Measurements from ENCODE around the gene AUTS2. TPM values are rescaled to one million over a fixed set of nuclear protein-coding genes. Genes with fewer than 3 reads are reported as not detected.

AUTS2 gene
- polyA plus RNA-seq, 1 donor (not counting 4 experiments of a cell fraction or from before 2014, with no cell fraction given), result 4.7 TPM

GRCh38 chr7:69939317-69939716 is 341.0 kb downstream of the AUTS2 start:
- Histone ChIP-seq H3K36me3 (ENCODE audit: control insufficient read depth in 2 of 2, extremely low read depth in 1 of 2, insufficient read depth in 2 of 2, low read length in 2 of 2) (no peaks in the 10 kb centered on the region), H3K9ac (ENCODE audit: control insufficient read depth, extremely low read depth, insufficient read depth, low read length) (no peak overlapping the region), H3K9me1 (ENCODE audit: control insufficient read depth, extremely low read depth, insufficient read depth, low read length) (no peaks in the 10 kb centered on the region), H3K4me1 (ENCODE audit: control insufficient read depth, extremely low read depth, insufficient read depth, low read length) (no peaks in the 10 kb centered on the region), H3K4me2 (ENCODE audit: control insufficient read depth, extremely low read depth, insufficient read depth, low read depth, low read length) (no peak overlapping the region), H3K27ac (ENCODE audit: control insufficient read depth, insufficient read depth, low read length) (no peak overlapping the region), H3K79me2 (ENCODE audit: control insufficient read depth, insufficient read depth, low read length) (no peaks in the 10 kb centered on the region), H3K4me3 (ENCODE audit: control insufficient read depth in 2 of 3, extremely low read depth in 1 of 3, insufficient read depth in 2 of 3, low read depth in 1 of 3, low read length in 3 of 3) (no peak overlapping the region), H2AFZ (ENCODE audit: control insufficient read depth, low read length) (no peak overlapping the region), H4K20me1 (ENCODE audit: control insufficient read depth, extremely low read depth, insufficient read depth, low read length) (no peaks in the 10 kb centered on the region), H3K27me3 (ENCODE audit: control insufficient read depth, extremely low read depth, insufficient read depth, low read length) (no peaks in the 10 kb centered on the region), H3K9me3 (ENCODE audit: control insufficient read depth, low read depth, low read length) (no peaks in the 10 kb centered on the region)
- no peak for DNase-seq (ENCODE audit: low read depth, low spot score)
- no peak for FAIRE-seq
- TF ChIP-seq CTCF (optimal IDR thresholded peaks at IDR 0.05 in 1 of 3, IDR thresholded peaks at IDR 0.05 in 1 of 3, conservative IDR thresholded peaks at IDR 0.05 in 1 of 3; ENCODE audit: extremely low read depth in 1 of 3, insufficient read depth in 2 of 3, low read length in 3 of 3) (no peak), EZH2 (IDR thresholded peaks at IDR 0.05; ENCODE audit: low read length) (no peak)
- dilution Hi-C loops (cut with MboI; ENCODE audit: extremely low pct_ligation_motif_present, low sequenced_read_pairs), result no loop called here

- Histone ChIP-seq H3K36me3 (ENCODE audit: control insufficient read depth in 2 of 2, extremely low read depth in 1 of 2, insufficient read depth in 2 of 2, low read length in 2 of 2) (no peaks in the 10 kb centered on the region), H3K4me3 (ENCODE audit: control insufficient read depth in 2 of 3, extremely low read depth in 1 of 3, insufficient read depth in 2 of 3, low read depth in 1 of 3, low read length in 3 of 3) (no peak overlapping the region), H4K20me1 (ENCODE audit: control insufficient read depth, extremely low read depth, insufficient read depth, low read length) (no peaks in the 10 kb centered on the region), H3K9ac (ENCODE audit: control insufficient read depth, extremely low read depth, insufficient read depth, low read length) (no peak overlapping the region), H3K4me1 (ENCODE audit: control insufficient read depth, extremely low read depth, insufficient read depth, low read length) (no peaks in the 10 kb centered on the region), H3K4me2 (ENCODE audit: control insufficient read depth, extremely low read depth, insufficient read depth, low read depth, low read length) (no peak overlapping the region), H3K27me3 (ENCODE audit: control insufficient read depth, extremely low read depth, insufficient read depth, low read length) (no peaks in the 10 kb centered on the region), H3K9me3 (ENCODE audit: control insufficient read depth, low read depth, low read length) (no peaks in the 10 kb centered on the region), H3K27ac (ENCODE audit: control insufficient read depth, insufficient read depth, low read length) (no peak overlapping the region), H3K9me1 (ENCODE audit: control insufficient read depth, extremely low read depth, insufficient read depth, low read length) (no peaks in the 10 kb centered on the region), H3K79me2 (ENCODE audit: control insufficient read depth, insufficient read depth, low read length) (no peaks in the 10 kb centered on the region), H2AFZ (ENCODE audit: control insufficient read depth, low read length) (no peak overlapping the region)
- TF ChIP-seq CTCF (optimal IDR thresholded peaks at IDR 0.05 in 1 of 3, IDR thresholded peaks at IDR 0.05 in 1 of 3, conservative IDR thresholded peaks at IDR 0.05 in 1 of 3; ENCODE audit: extremely low read depth in 1 of 3, insufficient read depth in 2 of 3, low read length in 3 of 3) (no peak), EZH2 (IDR thresholded peaks at IDR 0.05; ENCODE audit: low read length) (no peak)
- dilution Hi-C loops (cut with MboI; ENCODE audit: extremely low pct_ligation_motif_present, low sequenced_read_pairs), result no loop called here
- DNase-seq (ENCODE audit: low read depth, low spot score) (no peak), FAIRE-seq (no peak)
Observed at GRCh38 chr7:69941077-69941651, 342.9 kb downstream of the AUTS2 start.
